LNCaP clone FGC (cell line): Measurements from ENCODE around the gene DYTN.

ENCODE experiments used
- DNase-seq: peaks from one replicate; pipeline ENCODE4 v3.0.0-alpha.2; 2011; ENCODE audit warnings: low read depth
- H3K4me3 ChIP-seq: 2 replicates; pipeline ENCODE4 v1.5.1; 2011; ENCODE audit warnings: mild to moderate bottlenecking, low read depth, low read length, control low read depth
- TF ChIP-seq, protein P1 (sequence below): IDR thresholded peaks from 2 replicates; pipeline ENCODE4 v1.5.1; 2012; ENCODE audit warnings: mild to moderate bottlenecking; ENCODE audit not compliant: control insufficient read depth, insufficient read depth; ENCODE audit errors: extremely low read depth

Gene DYTN

GRCh38 chr2:206641226-206641625, 77.0 kb downstream of the DYTN start:
- DNase-seq: no peak
- TF ChIP-seq, protein P1, sequence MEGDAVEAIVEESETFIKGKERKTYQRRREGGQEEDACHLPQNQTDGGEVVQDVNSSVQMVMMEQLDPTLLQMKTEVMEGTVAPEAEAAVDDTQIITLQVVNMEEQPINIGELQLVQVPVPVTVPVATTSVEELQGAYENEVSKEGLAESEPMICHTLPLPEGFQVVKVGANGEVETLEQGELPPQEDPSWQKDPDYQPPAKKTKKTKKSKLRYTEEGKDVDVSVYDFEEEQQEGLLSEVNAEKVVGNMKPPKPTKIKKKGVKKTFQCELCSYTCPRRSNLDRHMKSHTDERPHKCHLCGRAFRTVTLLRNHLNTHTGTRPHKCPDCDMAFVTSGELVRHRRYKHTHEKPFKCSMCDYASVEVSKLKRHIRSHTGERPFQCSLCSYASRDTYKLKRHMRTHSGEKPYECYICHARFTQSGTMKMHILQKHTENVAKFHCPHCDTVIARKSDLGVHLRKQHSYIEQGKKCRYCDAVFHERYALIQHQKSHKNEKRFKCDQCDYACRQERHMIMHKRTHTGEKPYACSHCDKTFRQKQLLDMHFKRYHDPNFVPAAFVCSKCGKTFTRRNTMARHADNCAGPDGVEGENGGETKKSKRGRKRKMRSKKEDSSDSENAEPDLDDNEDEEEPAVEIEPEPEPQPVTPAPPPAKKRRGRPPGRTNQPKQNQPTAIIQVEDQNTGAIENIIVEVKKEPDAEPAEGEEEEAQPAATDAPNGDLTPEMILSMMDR: no peak
- H3K4me3 ChIP-seq: no peak overlapping the region

- no peak for DNase-seq
- TF ChIP-seq, protein P1: no peak
Measured at GRCh38 chr2:206639636-206640035, 78.6 kb downstream of the DYTN start.

DNA sequence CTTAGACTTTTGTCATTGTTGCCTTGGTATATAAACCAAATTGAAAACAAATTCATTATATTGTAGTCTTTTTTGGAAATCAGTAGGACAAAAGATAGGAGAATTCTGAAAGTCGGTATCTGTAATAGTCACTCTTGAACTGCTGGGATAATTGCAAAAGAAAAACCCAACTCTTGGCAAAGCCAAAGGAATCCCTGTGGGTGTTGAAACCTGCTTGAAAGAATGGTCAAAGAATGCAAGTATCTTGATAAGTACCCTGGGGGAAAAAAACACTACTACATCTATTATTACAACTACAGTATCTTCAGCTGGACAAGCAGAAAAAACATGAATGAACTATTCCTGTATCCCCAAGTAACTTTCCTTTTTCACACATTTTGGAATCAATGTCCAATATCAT, 83.2 kb downstream of the DYTN start:
- DNase-seq: no peak
- TF ChIP-seq, protein P1: no peak
- no peak overlapping the region for H3K4me3 ChIP-seq

More at GRCh38 chr2:206639636-206640035, 78.6 kb downstream of the DYTN start:
- no peak overlapping the region for H3K4me3 ChIP-seq

GRCh38 chr2:206631340-206631739, 86.9 kb downstream of the DYTN start:
- TF ChIP-seq, protein P1: no peak
- no peak overlapping the region for H3K4me3 ChIP-seq
- DNase-seq: no peak

GRCh38 chr2:206627632-206628031, 90.6 kb downstream of the DYTN start:
- TF ChIP-seq, protein P1: no peak
- DNase-seq: no peak
- H3K4me3 ChIP-seq: no peak overlapping the region

DNA sequence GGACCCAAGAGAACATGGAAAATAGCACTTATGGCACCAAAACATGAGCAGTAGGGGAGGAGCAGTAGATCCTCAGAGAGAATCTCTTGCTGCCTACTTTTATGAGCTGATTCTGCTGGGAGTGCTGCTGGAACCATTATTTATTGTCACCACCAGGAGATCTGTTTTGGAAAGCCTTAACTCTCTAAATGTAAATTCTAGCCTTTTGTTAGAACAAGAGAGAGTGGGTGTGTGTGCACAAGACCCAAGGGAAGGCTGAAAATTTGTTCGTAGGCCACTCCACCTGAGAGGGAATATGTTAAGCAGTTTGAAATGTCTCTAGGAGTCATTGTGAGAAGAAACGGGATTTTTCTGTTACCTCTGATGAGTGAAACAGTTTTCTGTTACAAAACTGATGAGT, 92.1 kb downstream of the DYTN start:
- TF ChIP-seq, protein P1: no peak
- H3K4me3 ChIP-seq: no peak overlapping the region
- DNase-seq: no peak

DNA sequence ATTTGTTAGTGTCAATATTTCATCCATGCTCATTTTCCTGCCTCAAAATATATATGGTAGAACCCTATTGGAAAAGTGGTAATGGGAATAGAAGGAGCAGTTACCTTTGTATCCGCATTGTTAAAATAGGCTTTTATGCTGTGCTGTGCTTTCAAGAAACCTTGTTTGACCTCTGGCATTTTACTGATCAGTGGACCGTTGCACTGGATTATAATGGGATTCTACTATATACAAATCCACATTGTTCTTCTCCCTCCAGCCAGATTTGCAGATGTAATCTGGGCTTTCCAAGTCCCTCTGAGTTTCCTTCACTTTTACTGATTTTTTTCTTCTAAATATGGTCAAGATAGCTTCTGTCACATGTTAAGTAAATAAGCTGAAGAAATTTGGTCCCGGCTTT, 99.2 kb downstream of the DYTN start:
- TF ChIP-seq, protein P1: no peak
- DNase-seq: no peak
- H3K4me3 ChIP-seq: no peak overlapping the region
